Mesenchymal stem cell (in vitro differentiated cells and primary cell): ENCODE measurements around the gene NRDE2.

Experiments
- DNase-seq: peaks from one replicate; pipeline ENCODE4 v3.0.0-alpha.2; 2013
- H2AFZ ChIP-seq: one replicate; pipeline ENCODE4 v1.6.1; 2013; ENCODE audit warnings: low read depth, mild to moderate bottlenecking, control low read depth, inconsistent platforms, low read length, moderate library complexity
- H2AK5ac ChIP-seq: 2 replicates; pipeline ENCODE4 v1.6.1; 2013; ENCODE audit warnings: low read length, moderate library complexity, mild to moderate bottlenecking, inconsistent platforms; ENCODE audit not compliant: severe bottlenecking
- H2BK120ac ChIP-seq: one replicate; pipeline ENCODE4 v1.6.1; 2013; ENCODE audit warnings: low read depth, mild to moderate bottlenecking, inconsistent platforms, low read length, moderate library complexity
- H2BK12ac ChIP-seq, 2 experiments: one replicate each; pipeline ENCODE4 v1.6.1; 2013; ENCODE audit warnings: inconsistent platforms in 2 of 2, low read length in 2 of 2, mild to moderate bottlenecking in 2 of 2, moderate library complexity in 2 of 2, control low read depth in 1 of 2
- H2BK15ac ChIP-seq: one replicate; pipeline ENCODE4 v1.6.1; 2013; ENCODE audit warnings: mild to moderate bottlenecking, low read depth, inconsistent platforms; ENCODE audit not compliant: poor library complexity, severe bottlenecking
- H2BK5ac ChIP-seq: 2 replicates; pipeline ENCODE4 v1.6.1; 2013; ENCODE audit warnings: low read depth, mild to moderate bottlenecking, low read length, control low read depth, inconsistent platforms; ENCODE audit not compliant: poor library complexity, severe bottlenecking
- H3K14ac ChIP-seq, 2 experiments: one replicate each; pipeline ENCODE4 v1.6.1; 2013; ENCODE audit warnings: inconsistent platforms in 2 of 2, low read length in 2 of 2, control low read depth in 1 of 2, mild to moderate bottlenecking in 1 of 2, moderate library complexity in 1 of 2
- H3K18ac ChIP-seq, 2 experiments: one replicate each; pipeline ENCODE4 v1.6.1; 2013; ENCODE audit warnings: inconsistent platforms in 2 of 2, low read length in 2 of 2, control low read depth in 1 of 2, low read depth in 1 of 2, mild to moderate bottlenecking in 1 of 2
- H3K23ac ChIP-seq, 2 experiments: one replicate each; pipeline ENCODE4 v1.6.1; 2013; ENCODE audit warnings: inconsistent platforms in 2 of 2, low read length in 2 of 2, mild to moderate bottlenecking in 2 of 2, moderate library complexity in 2 of 2, control low read depth in 1 of 2
- H3K27ac ChIP-seq: 2 replicates; pipeline ENCODE4 v1.5.1; 2013; ENCODE audit warnings: mild to moderate bottlenecking, moderate library complexity, low read length, control low read depth, inconsistent platforms; ENCODE audit not compliant: poor library complexity, severe bottlenecking
- H3K27me3 ChIP-seq, 2 experiments: 2 replicates each; pipeline versions ENCODE4 v1.6.1 to v1.7.0; 2013; ENCODE audit warnings: low read length in 2 of 2, mild to moderate bottlenecking in 2 of 2, moderate library complexity in 2 of 2, control low read depth in 1 of 2, inconsistent platforms in 1 of 2; ENCODE audit not compliant: control insufficient read depth in 1 of 2, insufficient read depth in 1 of 2
- H3K36me3 ChIP-seq, 2 experiments: 2 replicates each; pipeline versions ENCODE4 v1.6.1 to v1.7.0; 2013; ENCODE audit warnings: low read length in 2 of 2, control low read depth in 1 of 2, inconsistent platforms in 1 of 2, low read depth in 1 of 2, mild to moderate bottlenecking in 1 of 2; ENCODE audit not compliant: insufficient read depth in 2 of 2, control insufficient read depth in 1 of 2
- H3K4ac ChIP-seq, 2 experiments: one replicate each; pipeline ENCODE4 v1.6.1; 2013; ENCODE audit warnings: inconsistent platforms in 2 of 2, low read length in 2 of 2, mild to moderate bottlenecking in 2 of 2, moderate library complexity in 2 of 2, control low read depth in 1 of 2, low read depth in 1 of 2
- H3K4me1 ChIP-seq: 2 replicates; pipeline ENCODE4 v1.6.1; 2013; ENCODE audit warnings: low read depth, low read length, control low read depth; ENCODE audit not compliant: control insufficient read depth, insufficient read depth
- H3K4me2 ChIP-seq: 2 replicates; pipeline ENCODE4 v1.6.1; 2013; ENCODE audit warnings: low read length, mild to moderate bottlenecking, inconsistent platforms; ENCODE audit not compliant: poor library complexity, severe bottlenecking
- H3K4me3 ChIP-seq, 2 experiments: 2 replicates each; pipeline versions ENCODE4 v1.5.1 to v1.7.0; 2013; ENCODE audit warnings: low read length in 2 of 2, mild to moderate bottlenecking in 2 of 2, control low read depth in 1 of 2, low read depth in 1 of 2; ENCODE audit not compliant: insufficient read depth in 1 of 2
- H3K79me1 ChIP-seq: replicated peaks from 2 replicates; pipeline ENCODE4 v1.6.1; 2013; ENCODE audit warnings: mild to moderate bottlenecking, control low read depth, low read length, inconsistent platforms; ENCODE audit not compliant: poor library complexity, severe bottlenecking
- H3K9ac ChIP-seq: 2 replicates; pipeline ENCODE4 v1.7.0; 2013; ENCODE audit warnings: mild to moderate bottlenecking, low read length, moderate library complexity
- H3K9me3 ChIP-seq: 2 replicates; pipeline ENCODE4 v1.7.0; 2013; ENCODE audit warnings: mild to moderate bottlenecking, low read length; ENCODE audit not compliant: control insufficient read depth
- H4K8ac ChIP-seq: one replicate; pipeline ENCODE4 v1.6.1; 2013; ENCODE audit warnings: inconsistent platforms, mild to moderate bottlenecking, low read length, moderate library complexity
- H4K91ac ChIP-seq: one replicate; pipeline ENCODE4 v1.6.1; 2013; ENCODE audit warnings: mild to moderate bottlenecking, low read length, inconsistent platforms
- WGBS: methylation state at CpG from one replicate; pipeline ENCODE4 v1.1.7; 2013; ENCODE audit warnings: mixed read lengths; 5-methylcytosine and 5-hydroxymethylcytosine counted together

Gene NRDE2

GRCh38 chr14:90318016-90318415 lies 13.7 kb downstream of the NRDE2 start:
- Histone ChIP-seq H3K79me1 (peaks cover 26% of the 10 kb centered on the region), H3K9ac (no peak overlapping the region), H3K4me2 (no peak overlapping the region), H2AFZ (no peak overlapping the region), H3K18ac (no peak overlapping the region), H3K9me3 (no peaks in the 10 kb centered on the region), H3K4ac (no peak overlapping the region), H2BK5ac (no peak overlapping the region), H3K36me3 (peaks cover 10 to 41% of the 10 kb centered on the region in 2 experiments), H3K27ac (no peak overlapping the region), H3K27me3 (no peaks in the 10 kb centered on the region), H3K4me1 (no peaks in the 10 kb centered on the region), H3K14ac (no peak overlapping the region), H4K8ac (no peak overlapping the region), H3K23ac (no peak overlapping the region), H2BK12ac (no peak overlapping the region), H2BK15ac (no peak overlapping the region), H2AK5ac (no peak overlapping the region), H2BK120ac (no peak overlapping the region), H4K91ac (no peak overlapping the region), H3K4me3 (no peak overlapping the region)
- 96% methylated on average over 4 of the region's 4 CpGs for WGBS
- no peak for DNase-seq

- H3K4me1 ChIP-seq = no peaks in the 10 kb centered on the region
- WGBS = no CpG with 5 or more reads among the region's 2 CpGs
- H3K79me1 ChIP-seq = peaks cover 26% of the 10 kb centered on the region
- H3K4me3 ChIP-seq = no peak overlapping the region
- no peak overlapping the region for H2AFZ ChIP-seq
- H4K8ac ChIP-seq = no peak overlapping the region
- peaks cover 11 to 45% of the 10 kb centered on the region in 2 experiments for H3K36me3 ChIP-seq
- H3K18ac ChIP-seq = no peak overlapping the region
- no peak for DNase-seq
- H3K27ac ChIP-seq = no peak overlapping the region
- no peak overlapping the region for H3K4ac ChIP-seq
- no peaks in the 10 kb centered on the region for H3K27me3 ChIP-seq
- H3K4me2 ChIP-seq = no peak overlapping the region
- no peak overlapping the region for H2BK120ac ChIP-seq
- H2BK15ac ChIP-seq = no peak overlapping the region
- H2BK12ac ChIP-seq = no peak overlapping the region
- H2AK5ac ChIP-seq = no peak overlapping the region
- H3K9me3 ChIP-seq = no peaks in the 10 kb centered on the region
- no peak overlapping the region for H3K14ac ChIP-seq
- H4K91ac ChIP-seq = no peak overlapping the region
- no peak overlapping the region for H2BK5ac ChIP-seq
- H3K9ac ChIP-seq = no peak overlapping the region
- H3K23ac ChIP-seq = no peak overlapping the region
These were observed 14.5 kb downstream of the NRDE2 start for GRCh38 chr14:90317286-90317685.

GRCh38 chr14:90308561-90308960 lies 23.2 kb downstream of the NRDE2 start:
- no peak overlapping the region for H3K4ac ChIP-seq
- no peak overlapping the region for H2BK5ac ChIP-seq
- H3K4me3 ChIP-seq = no peak overlapping the region
- H2BK15ac ChIP-seq = no peak overlapping the region
- no peak overlapping the region for H2BK120ac ChIP-seq
- H3K27me3 ChIP-seq = no peaks in the 10 kb centered on the region
- H3K14ac ChIP-seq = no peak overlapping the region
- H4K8ac ChIP-seq = no peak overlapping the region
- no peak overlapping the region for H2AFZ ChIP-seq
- no peak overlapping the region for H3K23ac ChIP-seq
- H3K27ac ChIP-seq = no peak overlapping the region
- no peak overlapping the region for H4K91ac ChIP-seq
- H2BK12ac ChIP-seq = no peak overlapping the region
- H3K9me3 ChIP-seq = no peaks in the 10 kb centered on the region
- H3K79me1 ChIP-seq = peaks cover 15% of the 10 kb centered on the region
- 96% methylated on average over 7 of the region's 7 CpGs for WGBS
- H3K18ac ChIP-seq = no peak overlapping the region
- no peaks in the 10 kb centered on the region for H3K4me1 ChIP-seq
- H2AK5ac ChIP-seq = no peak overlapping the region
- H3K4me2 ChIP-seq = no peak overlapping the region
- DNase-seq = no peak
- H3K36me3 ChIP-seq = peaks cover 26 to 73% of the 10 kb centered on the region in 2 experiments
- H3K9ac ChIP-seq = no peak overlapping the region

GRCh38 chr14:90305176-90305601 lies 26.6 kb downstream of the NRDE2 start:
- H4K91ac ChIP-seq = no peak overlapping the region
- H3K4me2 ChIP-seq = no peak overlapping the region
- H3K9ac ChIP-seq = no peak overlapping the region
- H3K4me1 ChIP-seq = no peaks in the 10 kb centered on the region
- H3K9me3 ChIP-seq = no peaks in the 10 kb centered on the region
- H2BK5ac ChIP-seq = no peak overlapping the region
- 92% methylated on average over 4 of the region's 4 CpGs for WGBS
- no peak for DNase-seq
- H3K79me1 ChIP-seq = peaks cover 18% of the 10 kb centered on the region
- H2AFZ ChIP-seq = no peak overlapping the region
- no peak overlapping the region for H3K18ac ChIP-seq
- H3K4me3 ChIP-seq = no peak overlapping the region
- H3K27me3 ChIP-seq = no peaks in the 10 kb centered on the region
- no peak overlapping the region for H4K8ac ChIP-seq
- H2BK15ac ChIP-seq = no peak overlapping the region
- no peak overlapping the region for H3K14ac ChIP-seq
- H3K36me3 ChIP-seq = peaks cover 21 to 67% of the 10 kb centered on the region in 2 experiments
- H3K27ac ChIP-seq = no peak overlapping the region
- H2AK5ac ChIP-seq = no peak overlapping the region
- H3K23ac ChIP-seq = no peak overlapping the region
- no peak overlapping the region for H3K4ac ChIP-seq
- no peak overlapping the region for H2BK120ac ChIP-seq
- H2BK12ac ChIP-seq = no peak overlapping the region
